Breast epithelium (tissue), 4 donors: ENCODE data around the gene A3GALT2. TPM values are rescaled to one million over a fixed set of nuclear protein-coding genes. Genes with fewer than 3 reads are reported as not detected.

Experiments used
- DNase-seq, 2 donors: peaks; one replicate each; pipeline ENCODE4 v3.0.0-alpha.2; 2019; ENCODE audit warnings: low spot score in 2 of 2
- H3K27ac ChIP-seq, 2 donors: fragments of 200-600 bp; sonication (generic) in 1 of 2; one replicate each; pipeline ENCODE4 v1.5.1; 2016 to 2019; ENCODE audit warnings: mild to moderate bottlenecking in 1 of 2
- H3K27me3 ChIP-seq, 2 donors: fragments of 200-600 bp; sonication (generic) in 1 of 2; one replicate each; pipeline versions ENCODE4 v1.5.1 to v1.6.0; 2017 to 2019; ENCODE audit warnings: control low read depth in 1 of 2, mild to moderate bottlenecking in 1 of 2
- H3K36me3 ChIP-seq: fragments of 200-600 bp; one replicate; pipeline ENCODE4 v1.5.1; 2019
- H3K4me1 ChIP-seq, 2 donors: fragments of 200-600 bp; sonication (generic); one replicate each; pipeline ENCODE4 v1.5.1; 2016 to 2019; ENCODE audit warnings: control low read depth in 1 of 2
- H3K4me3 ChIP-seq, 3 donors: fragments of 200-600 bp; sonication (generic); 1 replicate in 2 of 3; 2 replicates in 1 of 3; pipeline ENCODE4 v1.5.1; 2016 to 2019; ENCODE audit warnings: mild to moderate bottlenecking in 3 of 3, moderate library complexity in 2 of 3
- H3K9me3 ChIP-seq, 2 donors: fragments of 200-600 bp; sonication (generic) in 1 of 2; one replicate each; pipeline ENCODE4 v1.5.1; 2016 to 2019; ENCODE audit warnings: control low read depth in 1 of 2
- CTCF ChIP-seq, 3 donors: fragments of 450-650 bp; IDR thresholded peaks; one replicate each; pipeline ENCODE4 v1.5.1; 2016 to 2017; ENCODE audit warnings: antibody characterized with exemption in 3 of 3, mild to moderate bottlenecking in 3 of 3, moderate library complexity in 3 of 3
- POLR2A ChIP-seq: fragments of 450-650 bp; IDR thresholded peaks from one replicate; pipeline ENCODE4 v1.6.1; 2016; ENCODE audit warnings: antibody characterized with exemption, mild to moderate bottlenecking, moderate library complexity
- POLR2AphosphoS5 ChIP-seq, 3 donors: sonication (generic); formaldehyde crosslinking; IDR thresholded peaks; one replicate each; pipeline ENCODE4 v1.6.1; 2017; ENCODE audit warnings: antibody characterized with exemption in 3 of 3
- intact Hi-C: fragments of 100-400 bp; cut with DNase I; formaldehyde crosslinking; loops from one replicate; pipeline ENCODE4 v1.15.1; 2023; ENCODE audit warnings: low total_unique reads
- total RNA-seq, 3 donors: library from RNA; depleted of rRNA; stranded (reverse); fragments of >200 nt; gene quantifications; one replicate each; pipeline ENCODE4 v1.1.0, GENCODE V29; 2016

The A3GALT2 gene
- total RNA-seq, 3 donors from 2014 or later, result not detected

DNA sequence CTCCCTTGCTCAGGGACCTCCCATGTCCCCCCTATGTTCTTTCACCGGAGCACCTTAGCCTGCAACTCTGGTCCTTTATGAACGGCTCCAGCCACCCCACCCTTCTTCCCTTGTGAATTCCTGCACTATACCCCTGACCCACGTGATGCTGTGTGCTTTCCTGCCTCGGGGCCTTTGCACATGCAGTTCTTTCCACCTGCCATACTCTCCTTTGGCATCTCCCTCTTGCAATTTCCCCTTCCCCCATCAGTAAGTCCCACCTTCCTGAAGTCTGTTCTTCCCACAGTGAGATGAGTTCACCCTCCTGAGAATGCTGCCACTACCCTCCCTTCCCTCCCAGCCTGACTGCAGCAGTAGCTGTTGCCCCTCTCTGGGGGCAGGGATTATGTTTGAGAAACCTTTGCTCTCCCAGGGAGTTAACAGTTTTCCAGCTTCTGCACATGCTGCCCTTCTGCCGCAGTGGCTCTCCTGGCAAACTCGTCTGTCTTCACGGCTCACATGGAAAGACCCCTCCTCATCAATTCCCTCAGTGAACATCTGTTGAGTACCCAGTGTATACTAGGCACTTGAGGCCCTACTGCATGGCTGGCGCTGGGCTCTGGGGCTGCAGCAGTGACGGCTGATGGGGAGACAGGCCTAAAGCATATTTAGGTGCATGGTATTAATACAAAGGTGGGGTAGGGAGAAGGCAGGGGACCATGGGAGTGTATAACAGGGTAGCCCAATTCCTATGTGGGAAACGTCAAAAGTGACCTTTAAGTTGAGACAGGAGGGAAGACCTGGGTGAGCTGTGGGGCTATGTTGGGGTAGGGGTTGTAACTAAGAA, 54.9 kb downstream of the A3GALT2 start:
- no peak for DNase-seq
- intact Hi-C loops, result no loop called here
- Histone ChIP-seq H3K27me3 (no peaks in the 10 kb centered on the region), H3K27ac (peak overlapping the region in 1 of 2 donors; percentile 21), H3K36me3 (no peaks in the 10 kb centered on the region), H3K4me3 (no peak overlapping the region), H3K9me3 (no peaks in the 10 kb centered on the region), H3K4me1 (no peaks in the 10 kb centered on the region)
- TF ChIP-seq POLR2A (no peak), CTCF (IDR thresholded peaks at IDR 0.05) (no peak), POLR2AphosphoS5 (IDR thresholded peaks at IDR 0.05) (no peak)

DNA sequence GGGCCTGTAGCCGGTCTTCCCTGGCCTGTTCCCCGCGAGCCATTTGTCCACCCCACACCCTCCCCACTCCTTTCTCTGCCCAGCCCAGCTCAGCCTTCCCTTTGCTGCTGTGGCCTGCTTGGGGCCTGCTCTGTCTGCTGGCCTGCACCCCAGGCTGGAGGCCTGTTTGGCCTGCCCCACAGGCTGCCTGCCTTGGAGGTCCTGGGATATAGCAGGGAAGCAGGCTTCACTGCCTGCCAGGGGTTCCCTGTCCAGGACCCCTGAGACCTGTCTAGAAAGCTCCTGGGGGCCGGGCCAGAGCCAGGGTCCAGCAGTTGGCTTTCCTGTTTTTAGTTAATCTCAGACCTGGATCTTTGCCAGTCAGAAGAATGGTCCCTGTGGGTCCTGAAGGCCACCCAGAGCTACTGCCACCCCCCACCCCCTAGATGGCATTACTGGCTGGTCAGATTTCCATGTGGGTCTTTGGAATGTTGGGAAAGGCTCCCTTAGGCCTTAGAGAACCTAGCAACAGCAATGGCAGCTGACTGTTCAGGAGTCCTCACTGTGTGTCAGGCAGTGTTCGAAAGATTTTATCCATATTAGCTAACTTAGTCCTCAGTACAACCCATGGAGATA, 56.9 kb downstream of the A3GALT2 start:
- Histone ChIP-seq H3K4me1 (peaks cover 0 to 16% of the 10 kb centered on the region in 2 donors), H3K27ac (no peak overlapping the region), H3K36me3 (no peaks in the 10 kb centered on the region), H3K9me3 (no peaks in the 10 kb centered on the region), H3K27me3 (no peaks in the 10 kb centered on the region), H3K4me3 (no peak overlapping the region)
- intact Hi-C loops, result no loop called here
- DNase-seq, result no peak
- TF ChIP-seq POLR2A, result no peak
- TF ChIP-seq CTCF (IDR thresholded peaks at IDR 0.05), result no peak
- TF ChIP-seq POLR2AphosphoS5 (IDR thresholded peaks at IDR 0.05), result no peak

DNA sequence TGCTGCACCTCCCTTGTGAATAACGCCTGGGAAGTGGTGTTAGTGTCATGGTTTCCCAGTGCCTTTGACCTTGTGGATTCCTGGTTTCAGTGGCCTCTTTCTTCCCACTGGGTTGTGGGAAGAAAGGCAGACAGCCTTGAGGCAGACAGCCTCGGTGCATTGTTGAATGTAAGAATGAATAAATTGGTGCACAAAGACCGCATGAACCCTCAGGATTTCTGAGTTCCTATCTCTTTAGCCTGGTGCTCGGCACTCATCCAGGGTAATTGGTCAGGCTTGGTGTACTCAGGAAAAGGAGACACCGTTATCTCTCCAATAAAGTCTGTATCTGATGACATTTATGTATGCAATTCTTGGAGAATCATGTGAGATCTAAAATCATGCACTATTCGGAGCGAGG, 59.6 kb downstream of the A3GALT2 start:
- Histone ChIP-seq H3K4me1 (peaks cover 0 to 29% of the 10 kb centered on the region in 2 donors), H3K27me3 (no peaks in the 10 kb centered on the region), H3K36me3 (no peaks in the 10 kb centered on the region), H3K9me3 (no peaks in the 10 kb centered on the region), H3K4me3 (no peak overlapping the region), H3K27ac (no peak overlapping the region)
- DNase-seq, result no peak
- intact Hi-C loops, result no loop called here
- no peak for TF ChIP-seq POLR2A
- no peak for TF ChIP-seq CTCF (IDR thresholded peaks at IDR 0.05)
- TF ChIP-seq POLR2AphosphoS5 (IDR thresholded peaks at IDR 0.05), result no peak

DNA sequence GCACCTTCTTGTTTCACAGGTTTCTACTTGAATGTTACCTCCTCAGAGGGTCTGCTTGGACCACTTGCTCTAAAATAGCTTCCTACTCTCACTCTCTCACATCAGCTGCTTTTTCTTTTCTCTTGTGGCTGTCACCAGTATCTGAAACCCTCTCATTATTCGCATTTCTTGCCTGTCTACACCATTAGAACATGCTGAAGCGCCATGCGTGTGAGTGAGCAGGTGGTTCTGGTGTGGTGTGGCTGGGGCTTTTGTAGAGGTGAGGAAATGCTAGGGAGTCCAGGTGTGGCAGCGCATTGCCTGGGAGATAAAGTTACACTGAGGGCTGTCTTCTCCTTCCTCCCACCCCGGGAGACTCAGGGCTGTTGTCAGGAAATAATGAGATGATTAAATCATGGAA, 60.5 kb downstream of the A3GALT2 start:
- intact Hi-C loops, result no loop called here
- H3K4me1 ChIP-seq, result peaks cover 0 to 29% of the 10 kb centered on the region in 2 donors

DNA sequence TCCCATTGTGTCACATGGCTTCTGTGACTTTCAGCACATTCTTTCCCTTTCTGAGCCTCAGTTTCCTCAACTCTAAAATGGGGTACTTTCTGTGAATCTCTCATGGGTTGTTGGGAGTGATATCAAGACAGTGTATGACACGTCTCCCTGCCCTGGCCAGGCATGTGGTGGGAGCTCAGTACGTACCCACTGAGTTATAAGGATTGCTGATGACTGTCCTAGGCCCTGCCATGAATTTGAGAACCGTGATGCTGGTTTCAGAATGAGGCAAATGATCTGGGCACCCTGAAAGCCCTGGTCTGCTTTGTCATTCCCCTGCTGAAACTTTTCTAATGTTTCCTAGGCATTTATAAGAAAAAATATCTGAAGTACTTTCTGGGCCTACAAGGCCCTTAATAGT, 61.0 kb downstream of the A3GALT2 start:
- no peaks in the 10 kb centered on the region for H3K27me3 ChIP-seq
- H3K9me3 ChIP-seq, result no peaks in the 10 kb centered on the region
- peaks cover 0 to 29% of the 10 kb centered on the region in 2 donors for H3K4me1 ChIP-seq
- DNase-seq, result no peak
- intact Hi-C loops, result no loop called here
- no peak overlapping the region for H3K4me3 ChIP-seq
- no peak for TF ChIP-seq POLR2AphosphoS5 (IDR thresholded peaks at IDR 0.05)
- TF ChIP-seq CTCF (IDR thresholded peaks at IDR 0.05), result no peak
- TF ChIP-seq POLR2A, result no peak
- no peak overlapping the region for H3K27ac ChIP-seq
- no peaks in the 10 kb centered on the region for H3K36me3 ChIP-seq

More for the DNA sequence above, 60.5 kb downstream of the A3GALT2 start:
- Histone ChIP-seq H3K4me3 (no peak overlapping the region), H3K9me3 (no peaks in the 10 kb centered on the region), H3K36me3 (no peaks in the 10 kb centered on the region), H3K27ac (no peak overlapping the region), H3K27me3 (no peaks in the 10 kb centered on the region)
- no peak for DNase-seq
- no peak for TF ChIP-seq POLR2AphosphoS5 (IDR thresholded peaks at IDR 0.05)
